ENCODE measurements around the gene ATP6V1F.
A peak's percentile ranks its signal among the peaks of the same experiment; 100 is the strongest.

ATP6V1F gene

GRCh38 chr7:128854396-128854795, 8.3 kb upstream of the ATP6V1F start:
- H3K27me3 ChIP-seq (replicated peaks; ENCODE audit: control insufficient read depth, insufficient read depth, low read length), result no peaks in the 10 kb centered on the region
- no peak for DNase-seq (ENCODE audit: low read depth)
- no peak overlapping the region for H3K9ac ChIP-seq (ENCODE audit: low read length)
- H3K36me3 ChIP-seq (ENCODE audit: control insufficient read depth, insufficient read depth, low read length, severe bottlenecking), result peaks cover 81% of the 10 kb centered on the region
- peaks cover 12% of the 10 kb centered on the region for H3K4me1 ChIP-seq (ENCODE audit: control insufficient read depth, insufficient read depth, low read length)
- H3K4me3 ChIP-seq (ENCODE audit: low read length), result no peak overlapping the region
- H3K9me3 ChIP-seq (ENCODE audit: control insufficient read depth, low read length), result no peaks in the 10 kb centered on the region

- no peak for DNase-seq (ENCODE audit: low read depth)
- H3K36me3 ChIP-seq (ENCODE audit: control insufficient read depth, insufficient read depth, low read length, severe bottlenecking), result peaks cover 70% of the 10 kb centered on the region
- H3K9ac ChIP-seq (ENCODE audit: low read length), result no peak overlapping the region
- H3K27me3 ChIP-seq (replicated peaks; ENCODE audit: control insufficient read depth, insufficient read depth, low read length), result no peaks in the 10 kb centered on the region
- peaks cover 19% of the 10 kb centered on the region for H3K4me1 ChIP-seq (ENCODE audit: control insufficient read depth, insufficient read depth, low read length)
- no peaks in the 10 kb centered on the region for H3K9me3 ChIP-seq (ENCODE audit: control insufficient read depth, low read length)
- H3K4me3 ChIP-seq (ENCODE audit: low read length), result no peak overlapping the region
Observed at GRCh38 chr7:128855559-128855958, 7.1 kb upstream of the ATP6V1F start.

- no peak overlapping the region for H3K9ac ChIP-seq (ENCODE audit: low read length)
- H3K27me3 ChIP-seq (replicated peaks; ENCODE audit: control insufficient read depth, insufficient read depth, low read length), result no peaks in the 10 kb centered on the region
- H3K9me3 ChIP-seq (ENCODE audit: control insufficient read depth, low read length), result no peaks in the 10 kb centered on the region
- H3K4me1 ChIP-seq (ENCODE audit: control insufficient read depth, insufficient read depth, low read length), result peaks cover 22% of the 10 kb centered on the region
- peaks cover 64% of the 10 kb centered on the region for H3K36me3 ChIP-seq (ENCODE audit: control insufficient read depth, insufficient read depth, low read length, severe bottlenecking)
- H3K4me3 ChIP-seq (ENCODE audit: low read length), result no peak overlapping the region
- DNase-seq (ENCODE audit: low read depth), result no peak
Observed at GRCh38 chr7:128856001-128856718, 6.5 kb upstream of the ATP6V1F start.

- Histone ChIP-seq H3K9me3 (ENCODE audit: control insufficient read depth, low read length) (no peaks in the 10 kb centered on the region), H3K36me3 (ENCODE audit: control insufficient read depth, insufficient read depth, low read length, severe bottlenecking) (peaks cover 39% of the 10 kb centered on the region), H3K4me3 (ENCODE audit: low read length) (peak overlapping the region; percentile 16), H3K9ac (ENCODE audit: low read length) (peak overlapping the region; percentile 70), H3K27me3 (replicated peaks; ENCODE audit: control insufficient read depth, insufficient read depth, low read length) (no peaks in the 10 kb centered on the region), H3K4me1 (ENCODE audit: control insufficient read depth, insufficient read depth, low read length) (peaks cover 31% of the 10 kb centered on the region)
- no peak for DNase-seq (ENCODE audit: low read depth)
Observed at GRCh38 chr7:128858380-128859231, 4.0 kb upstream of the ATP6V1F start.

GRCh38 chr7:128859232-128860157, 3.2 kb upstream of the ATP6V1F start:
- peaks cover 35% of the 10 kb centered on the region for H3K4me1 ChIP-seq (ENCODE audit: control insufficient read depth, insufficient read depth, low read length)
- peaks cover 30% of the 10 kb centered on the region for H3K36me3 ChIP-seq (ENCODE audit: control insufficient read depth, insufficient read depth, low read length, severe bottlenecking)
- DNase-seq (ENCODE audit: low read depth), result no peak
- no peaks in the 10 kb centered on the region for H3K9me3 ChIP-seq (ENCODE audit: control insufficient read depth, low read length)
- peak overlapping the region; percentile 70 for H3K9ac ChIP-seq (ENCODE audit: low read length)
- H3K4me3 ChIP-seq (ENCODE audit: low read length), result no peak overlapping the region
- no peaks in the 10 kb centered on the region for H3K27me3 ChIP-seq (replicated peaks; ENCODE audit: control insufficient read depth, insufficient read depth, low read length)

GRCh38 chr7:128860158-128861073, 2.2 kb upstream of the ATP6V1F start:
- Histone ChIP-seq H3K4me1 (ENCODE audit: control insufficient read depth, insufficient read depth, low read length) (peaks cover 35% of the 10 kb centered on the region), H3K36me3 (ENCODE audit: control insufficient read depth, insufficient read depth, low read length, severe bottlenecking) (peaks cover 30% of the 10 kb centered on the region), H3K4me3 (ENCODE audit: low read length) (no peak overlapping the region), H3K27me3 (replicated peaks; ENCODE audit: control insufficient read depth, insufficient read depth, low read length) (no peaks in the 10 kb centered on the region), H3K9me3 (ENCODE audit: control insufficient read depth, low read length) (no peaks in the 10 kb centered on the region), H3K9ac (ENCODE audit: low read length) (peak overlapping the region; percentile 40)
- DNase-seq (ENCODE audit: low read depth), result peak; percentile 33

GRCh38 chr7:128861957-128862570, 592 bp upstream of the ATP6V1F start:
- peak overlapping the region; percentile 94 for H3K9ac ChIP-seq (ENCODE audit: low read length)
- peaks cover 22% of the 10 kb centered on the region for H3K36me3 ChIP-seq (ENCODE audit: control insufficient read depth, insufficient read depth, low read length, severe bottlenecking)
- no peaks in the 10 kb centered on the region for H3K27me3 ChIP-seq (replicated peaks; ENCODE audit: control insufficient read depth, insufficient read depth, low read length)
- H3K9me3 ChIP-seq (ENCODE audit: control insufficient read depth, low read length), result no peaks in the 10 kb centered on the region
- no peak for DNase-seq (ENCODE audit: low read depth)
- H3K4me3 ChIP-seq (ENCODE audit: low read length), result peak overlapping the region; percentile 92
- peaks cover 35% of the 10 kb centered on the region for H3K4me1 ChIP-seq (ENCODE audit: control insufficient read depth, insufficient read depth, low read length)

- Histone ChIP-seq H3K4me3 (ENCODE audit: low read length) (peak overlapping the region; percentile 92), H3K36me3 (ENCODE audit: control insufficient read depth, insufficient read depth, low read length, severe bottlenecking) (peaks cover 19% of the 10 kb centered on the region), H3K9ac (ENCODE audit: low read length) (peak overlapping the region; percentile 94), H3K27me3 (replicated peaks; ENCODE audit: control insufficient read depth, insufficient read depth, low read length) (no peaks in the 10 kb centered on the region), H3K9me3 (ENCODE audit: control insufficient read depth, low read length) (no peaks in the 10 kb centered on the region), H3K4me1 (ENCODE audit: control insufficient read depth, insufficient read depth, low read length) (peaks cover 34% of the 10 kb centered on the region)
- peak; percentile 79 for DNase-seq (ENCODE audit: low read depth)
Observed at GRCh38 chr7:128863433-128863989, 855 bp downstream of the ATP6V1F start.

- peaks cover 29% of the 10 kb centered on the region for H3K4me1 ChIP-seq (ENCODE audit: control insufficient read depth, insufficient read depth, low read length)
- peaks cover 16% of the 10 kb centered on the region for H3K36me3 ChIP-seq (ENCODE audit: control insufficient read depth, insufficient read depth, low read length, severe bottlenecking)
Observed at GRCh38 chr7:128865303-128865702, 2.6 kb downstream of the ATP6V1F start.

More at GRCh38 chr7:128865303-128865702, 2.6 kb downstream of the ATP6V1F start:
- Histone ChIP-seq H3K27me3 (replicated peaks; ENCODE audit: control insufficient read depth, insufficient read depth, low read length) (no peaks in the 10 kb centered on the region), H3K9ac (ENCODE audit: low read length) (no peak overlapping the region), H3K9me3 (ENCODE audit: control insufficient read depth, low read length) (no peaks in the 10 kb centered on the region), H3K4me3 (ENCODE audit: low read length) (no peak overlapping the region)
- DNase-seq (ENCODE audit: low read depth), result no peak

Measured in adipocyte (in vitro differentiated cells).